Keratinocyte (primary cell): ENCODE data around the gene PLAAT3. TPM values are rescaled to one million over a fixed set of nuclear protein-coding genes. Genes with fewer than 3 reads are reported as not detected.

Experiments used
- DNase-seq: peaks from one replicate; pipeline ENCODE4 v3.0.0-alpha.2; 2011; ENCODE audit warnings: low read depth, missing footprints, low spot score
- FAIRE-seq: peaks from 2 replicates; lab custom pipeline; 2011; peaks lifted over from hg19 to GRCh38; lab: Jason Lieb, UNC
- H2AFZ ChIP-seq: 2 replicates; pipeline ENCODE4 v1.6.0; 2012; ENCODE audit warnings: low read length, control low read depth, inconsistent platforms; ENCODE audit not compliant: control insufficient read depth
- H3K27ac ChIP-seq: 2 replicates; pipeline ENCODE4 v1.5.1; 2011; ENCODE audit warnings: low read length; ENCODE audit not compliant: control insufficient read depth, insufficient read depth
- H3K27me3 ChIP-seq: 3 replicates; pipeline ENCODE4 v1.6.0; 2011; ENCODE audit warnings: low read length; ENCODE audit not compliant: control insufficient read depth, insufficient read depth; ENCODE audit errors: extremely low read depth
- H3K36me3 ChIP-seq, 2 experiments: 2 replicates in 1 of 2; 3 replicates in 1 of 2; pipeline ENCODE4 v1.5.1; 2011; ENCODE audit warnings: low read length in 2 of 2, mild to moderate bottlenecking in 1 of 2; ENCODE audit not compliant: control insufficient read depth in 2 of 2, insufficient read depth in 2 of 2; ENCODE audit errors: extremely low read depth in 1 of 2
- H3K4me1 ChIP-seq: 3 replicates; pipeline ENCODE4 v1.5.1; 2011; ENCODE audit warnings: low read length; ENCODE audit not compliant: control insufficient read depth, insufficient read depth; ENCODE audit errors: extremely low read depth
- H3K4me2 ChIP-seq: 3 replicates; pipeline ENCODE4 v1.6.0; 2011; ENCODE audit warnings: low read depth, low read length; ENCODE audit not compliant: control insufficient read depth, insufficient read depth; ENCODE audit errors: extremely low read depth
- H3K4me3 ChIP-seq, 3 experiments: fragments of 200-600 bp in 1 of 3; sonication (generic) in 1 of 3; 2 replicates in 2 of 3; 3 replicates in 1 of 3; pipeline ENCODE4 v1.5.1; 2011 to 2016; ENCODE audit warnings: low read length in 3 of 3, mild to moderate bottlenecking in 3 of 3, control low read depth in 2 of 3, inconsistent platforms in 1 of 3, low read depth in 1 of 3, mixed read lengths in 1 of 3, mixed run types in 1 of 3, moderate library complexity in 1 of 3; ENCODE audit not compliant: control insufficient read depth in 2 of 3, insufficient read depth in 2 of 3; ENCODE audit errors: extremely low read depth in 1 of 3
- H3K79me2 ChIP-seq: 2 replicates; pipeline ENCODE4 v1.6.0; 2012; ENCODE audit warnings: low read length; ENCODE audit not compliant: control insufficient read depth, insufficient read depth
- H3K9ac ChIP-seq: 3 replicates; pipeline ENCODE4 v1.6.0; 2011; ENCODE audit warnings: low read length; ENCODE audit not compliant: control insufficient read depth, insufficient read depth; ENCODE audit errors: extremely low read depth
- H3K9me1 ChIP-seq: 3 replicates; pipeline ENCODE4 v1.6.0; 2011; ENCODE audit warnings: low read length; ENCODE audit not compliant: control insufficient read depth, insufficient read depth; ENCODE audit errors: extremely low read depth
- H3K9me3 ChIP-seq: 2 replicates; pipeline ENCODE4 v1.5.1; 2012; ENCODE audit warnings: low read depth, low read length; ENCODE audit not compliant: control insufficient read depth
- H4K20me1 ChIP-seq: 3 replicates; pipeline ENCODE4 v1.6.0; 2011; ENCODE audit warnings: low read length; ENCODE audit not compliant: control insufficient read depth, insufficient read depth; ENCODE audit errors: extremely low read depth
- EZH2 ChIP-seq: IDR thresholded peaks from one replicate; pipeline ENCODE4 v1.6.1; 2012; ENCODE audit warnings: inconsistent platforms, mild to moderate bottlenecking, low read length, moderate library complexity
- dilution Hi-C: fragments of 300-500 bp; cut with MboI; formaldehyde crosslinking; loops from one replicate; pipeline ENCODE4 v1.7.0; 2020; ENCODE audit warnings: low sequenced_read_pairs; ENCODE audit not compliant: extremely low pct_ligation_motif_present
- polyA plus RNA-seq, 5 experiments: library from polyadenylated mRNA; depleted of rRNA in 3 of 5; stranded (reverse) in 3 of 5; stranded (forward) in 1 of 5; unstranded in 1 of 5; fragments of >200 nt; gene quantifications; 1 replicate in 1 of 5; 2 replicates in 3 of 5; 3 replicates in 1 of 5; pipeline versions ENCODE4 v1.2.1 to v1.2.3, GENCODE V29; 2011 to 2012; ENCODE audit warnings: missing spikeins in 2 of 5, low read depth in 1 of 5, low replicate concordance in 1 of 5
- TF ChIP-seq, protein P1 (sequence below), 3 experiments: IDR thresholded peaks in 1 of 3; conservative IDR thresholded peaks in 1 of 3; optimal IDR thresholded peaks in 1 of 3; 2 replicates in 2 of 3; 3 replicates in 1 of 3; pipeline versions ENCODE3 to v1.5.1; 2011; ENCODE audit warnings: low read length in 3 of 3, mild to moderate bottlenecking in 3 of 3, moderate library complexity in 2 of 3, control low read depth in 1 of 3, inconsistent platforms in 1 of 3; ENCODE audit not compliant: insufficient read depth in 2 of 3; ENCODE audit errors: extremely low read depth in 1 of 3

The PLAAT3 gene
- polyA plus RNA-seq, 1 donor (not counting 4 experiments of a cell fraction or from before 2014, with no cell fraction given) = 0.20 TPM

DNA sequence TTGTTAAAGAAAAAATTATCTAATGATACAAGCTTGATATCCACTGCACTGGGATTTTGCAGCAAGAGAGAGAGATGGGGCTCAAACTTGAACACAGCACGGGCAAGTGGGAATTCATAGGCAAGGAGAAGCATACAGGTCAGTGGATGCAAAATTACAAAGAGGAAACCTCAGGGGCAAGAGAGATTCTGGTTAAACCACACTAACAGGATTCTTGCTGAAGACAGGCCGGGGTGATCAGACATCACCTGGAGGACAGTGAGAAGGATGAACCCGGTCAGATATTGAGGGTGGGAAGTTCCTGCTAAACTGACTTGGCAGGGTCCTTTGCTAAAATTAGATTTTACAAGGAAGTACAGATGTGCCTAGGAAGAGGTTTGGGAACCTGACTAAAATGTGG, 80.2 kb downstream of the PLAAT3 start:
- Histone ChIP-seq H3K27ac (no peak overlapping the region), H3K36me3 (no peaks in the 10 kb centered on the region), H3K9me3 (no peaks in the 10 kb centered on the region), H3K9ac (no peak overlapping the region), H3K79me2 (no peaks in the 10 kb centered on the region), H3K4me3 (no peak overlapping the region), H3K27me3 (no peaks in the 10 kb centered on the region), H3K4me2 (no peak overlapping the region), H2AFZ (no peak overlapping the region), H3K9me1 (no peaks in the 10 kb centered on the region), H3K4me1 (peaks cover 20% of the 10 kb centered on the region), H4K20me1 (no peaks in the 10 kb centered on the region)
- no peak for TF ChIP-seq EZH2
- TF ChIP-seq, protein P1, sequence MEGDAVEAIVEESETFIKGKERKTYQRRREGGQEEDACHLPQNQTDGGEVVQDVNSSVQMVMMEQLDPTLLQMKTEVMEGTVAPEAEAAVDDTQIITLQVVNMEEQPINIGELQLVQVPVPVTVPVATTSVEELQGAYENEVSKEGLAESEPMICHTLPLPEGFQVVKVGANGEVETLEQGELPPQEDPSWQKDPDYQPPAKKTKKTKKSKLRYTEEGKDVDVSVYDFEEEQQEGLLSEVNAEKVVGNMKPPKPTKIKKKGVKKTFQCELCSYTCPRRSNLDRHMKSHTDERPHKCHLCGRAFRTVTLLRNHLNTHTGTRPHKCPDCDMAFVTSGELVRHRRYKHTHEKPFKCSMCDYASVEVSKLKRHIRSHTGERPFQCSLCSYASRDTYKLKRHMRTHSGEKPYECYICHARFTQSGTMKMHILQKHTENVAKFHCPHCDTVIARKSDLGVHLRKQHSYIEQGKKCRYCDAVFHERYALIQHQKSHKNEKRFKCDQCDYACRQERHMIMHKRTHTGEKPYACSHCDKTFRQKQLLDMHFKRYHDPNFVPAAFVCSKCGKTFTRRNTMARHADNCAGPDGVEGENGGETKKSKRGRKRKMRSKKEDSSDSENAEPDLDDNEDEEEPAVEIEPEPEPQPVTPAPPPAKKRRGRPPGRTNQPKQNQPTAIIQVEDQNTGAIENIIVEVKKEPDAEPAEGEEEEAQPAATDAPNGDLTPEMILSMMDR (optimal IDR thresholded peaks at IDR 0.05 in 1 of 3, IDR thresholded peaks at IDR 0.05 in 1 of 3, conservative IDR thresholded peaks at IDR 0.05 in 1 of 3; ENCODE audit: extremely low read depth in 1 of 3, insufficient read depth in 2 of 3, low read length in 3 of 3) = no peak
- FAIRE-seq (no peak), DNase-seq (no peak)
- dilution Hi-C loops = no loop called here

DNA sequence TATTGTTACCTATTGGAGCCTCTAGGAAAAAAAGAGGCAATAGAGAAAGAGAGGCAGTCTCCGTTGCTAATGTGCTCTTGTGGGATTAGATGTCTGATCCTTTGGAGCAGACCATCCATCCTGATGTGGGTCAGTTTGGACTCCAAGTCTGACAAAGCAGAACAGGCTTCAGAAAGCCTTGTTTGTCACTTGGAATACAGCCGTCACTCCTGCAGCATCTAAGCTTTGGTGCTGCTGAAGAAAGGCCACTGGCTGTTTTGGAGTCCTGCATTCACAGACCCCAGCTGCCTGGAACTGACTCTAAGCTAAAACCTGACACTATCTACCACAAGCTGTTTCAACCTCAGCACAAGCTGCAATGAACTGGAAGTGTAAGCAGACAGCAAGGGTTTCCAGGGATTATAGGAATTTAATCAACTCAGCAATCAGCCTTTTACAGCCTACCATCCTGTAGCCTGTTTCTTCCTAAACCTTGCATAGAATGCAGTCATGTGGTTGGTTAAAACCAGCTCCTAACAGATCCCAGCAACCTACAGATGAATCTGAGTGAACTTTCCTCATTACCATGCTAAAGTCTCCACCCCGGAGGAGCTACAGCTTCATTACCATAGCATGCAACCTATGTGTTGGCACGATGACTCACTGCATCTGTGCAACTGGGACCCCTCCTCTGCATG, 81.3 kb downstream of the PLAAT3 start:
- H3K9me1 ChIP-seq = no peaks in the 10 kb centered on the region
- no peak overlapping the region for H3K4me2 ChIP-seq
- H3K79me2 ChIP-seq = no peaks in the 10 kb centered on the region
- no peaks in the 10 kb centered on the region for H4K20me1 ChIP-seq
- H3K27me3 ChIP-seq = no peaks in the 10 kb centered on the region
- no peak overlapping the region for H2AFZ ChIP-seq
- no peak overlapping the region for H3K27ac ChIP-seq
- peaks cover 24% of the 10 kb centered on the region for H3K4me1 ChIP-seq
- no peak overlapping the region for H3K4me3 ChIP-seq
- FAIRE-seq = no peak
- no peaks in the 10 kb centered on the region for H3K36me3 ChIP-seq
- no peak overlapping the region for H3K9ac ChIP-seq
- dilution Hi-C loops = no loop called here
- TF ChIP-seq EZH2 = no peak
- TF ChIP-seq, protein P1 (optimal IDR thresholded peaks at IDR 0.05 in 1 of 3, IDR thresholded peaks at IDR 0.05 in 1 of 3, conservative IDR thresholded peaks at IDR 0.05 in 1 of 3; ENCODE audit: extremely low read depth in 1 of 3, insufficient read depth in 2 of 3, low read length in 3 of 3) = no peak
- DNase-seq = no peak
- no peaks in the 10 kb centered on the region for H3K9me3 ChIP-seq
